ENCODE measurements around the gene F2.
"Not testable (repeated sequence)": the region's sequence is repeated elsewhere in the genome, so short reads cannot be mapped to it uniquely, and the experiment has no call there.

The F2 gene

GRCh38 chr11:46719048-46719542 lies at the start of gene F2:
Gene F2 (plus strand): TSS chr11:46719213. CDS start chr11:46719236, 23 bp downstream.
- DNase-seq = no peak

- no peak for DNase-seq
Measured at GRCh38 chr11:46669711-46670139, 49.3 kb upstream of the F2 start.

DNA sequence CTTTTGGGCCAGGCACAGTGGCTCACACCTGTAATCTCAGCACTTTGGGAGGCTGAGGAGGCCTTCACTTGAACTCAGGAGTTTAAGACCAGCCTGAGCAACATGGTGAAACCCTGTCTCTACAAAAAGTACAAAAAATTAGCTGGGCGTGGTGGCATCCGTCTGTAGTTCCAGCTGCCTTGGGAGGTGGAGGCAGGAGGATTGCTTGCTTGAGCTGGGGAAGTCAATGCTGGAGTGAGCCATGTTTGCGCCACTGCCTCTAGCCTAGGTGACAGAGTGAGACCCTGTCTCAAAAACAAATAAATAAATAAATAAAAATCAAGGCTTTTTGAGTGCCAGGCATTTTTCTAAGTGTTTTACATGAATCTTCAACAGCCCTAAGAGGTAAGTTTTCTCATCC lies 48.5 kb upstream of the F2 start:
- not testable (repeated sequence) for DNase-seq

- no peak for DNase-seq
Measured at GRCh38 chr11:46671958-46672315, 47.1 kb upstream of the F2 start.

- no peak for DNase-seq
Measured at GRCh38 chr11:46672381-46672839, 46.6 kb upstream of the F2 start.

DNA sequence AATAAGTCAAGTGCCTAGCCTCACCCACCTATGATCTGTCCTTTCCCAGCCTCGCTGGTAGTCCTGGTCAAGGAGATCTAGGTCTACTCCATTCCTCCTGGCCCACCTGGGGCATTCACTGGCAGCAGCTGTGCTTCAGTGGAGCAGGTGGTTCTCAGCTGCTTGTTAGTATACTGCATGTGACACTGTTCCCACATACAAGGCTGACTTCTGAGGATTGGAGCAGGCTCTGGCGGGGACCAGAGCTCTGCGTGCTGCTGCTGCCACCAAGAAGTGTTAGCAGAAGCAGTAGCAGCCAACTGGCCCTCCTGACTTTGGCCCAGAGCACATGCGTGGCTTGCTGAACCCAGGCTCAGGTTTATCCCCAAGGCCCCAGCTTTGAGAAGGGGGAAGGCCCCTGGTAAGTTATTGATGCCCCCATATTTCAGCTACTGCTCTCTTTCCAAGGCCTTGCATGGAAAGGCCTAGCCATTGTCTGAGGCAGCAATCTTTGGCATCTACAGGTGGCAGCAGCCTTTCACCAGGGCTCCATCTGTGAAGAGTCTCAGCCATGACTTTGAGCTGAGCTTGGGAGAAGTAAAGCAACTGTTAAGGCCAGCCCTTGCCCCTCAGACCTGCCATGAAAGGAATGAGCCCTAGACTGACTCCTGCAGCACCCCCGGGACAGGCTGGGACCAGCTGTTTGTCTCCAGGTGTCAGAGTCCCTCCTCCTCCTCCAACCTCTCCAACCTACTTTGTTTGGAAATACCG lies 45.1 kb upstream of the F2 start:
- DNase-seq = no peak

GRCh38 chr11:46674463-46675287 lies 44.3 kb upstream of the F2 start:
- no peak for DNase-seq

DNA sequence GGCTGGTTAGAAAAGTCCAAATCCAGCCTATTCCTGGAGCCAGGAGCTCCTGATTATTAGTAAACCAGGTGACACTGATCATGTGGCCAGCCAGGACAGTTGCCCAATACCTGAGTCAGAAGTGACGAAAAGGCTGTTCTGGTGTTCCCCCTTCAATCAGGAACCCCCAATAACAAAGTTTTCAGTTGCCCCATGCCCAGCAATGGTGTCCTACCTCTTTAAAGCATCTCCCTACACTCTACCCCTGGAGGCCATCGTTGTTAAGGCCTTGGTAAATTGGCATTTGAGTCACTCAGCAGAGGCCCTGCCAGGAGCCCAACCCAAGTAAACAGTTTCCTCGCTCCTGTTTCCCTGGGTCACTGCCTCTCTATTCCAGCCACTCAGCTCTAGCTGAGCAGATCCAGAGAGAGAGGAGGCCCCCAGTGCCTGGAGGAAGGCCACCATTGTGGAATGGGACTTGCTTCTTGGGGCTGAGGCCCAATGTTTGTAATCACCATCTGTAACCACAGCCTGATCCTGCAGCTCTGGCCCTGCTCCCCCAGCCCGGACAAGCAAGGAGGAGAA lies 43.6 kb upstream of the F2 start:
- no peak for DNase-seq

- no peak for DNase-seq
Measured at GRCh38 chr11:46675949-46676348, 43.1 kb upstream of the F2 start.

- no peak for DNase-seq
Measured at GRCh38 chr11:46676436-46677158, 42.4 kb upstream of the F2 start.

DNA sequence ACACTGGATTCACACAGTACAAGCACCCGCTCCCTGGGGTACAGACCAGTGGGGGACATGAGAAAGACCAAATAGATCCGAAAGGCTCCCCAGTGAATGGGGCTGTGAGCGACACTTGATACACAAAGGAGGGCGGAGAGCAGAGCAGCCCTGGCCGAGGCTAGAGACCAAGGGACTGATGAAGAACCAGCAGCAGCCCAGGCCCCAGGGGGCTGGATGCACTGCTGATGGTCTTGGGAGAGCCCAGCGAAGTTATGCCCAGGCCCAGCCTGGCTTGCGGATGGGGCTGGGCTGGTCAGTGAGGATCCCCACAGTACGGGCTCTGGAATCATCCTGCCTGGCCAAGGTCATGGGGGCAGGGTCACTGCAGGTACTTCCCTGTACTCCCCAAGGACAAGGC lies 41.8 kb upstream of the F2 start:
- DNase-seq = no peak

DNA sequence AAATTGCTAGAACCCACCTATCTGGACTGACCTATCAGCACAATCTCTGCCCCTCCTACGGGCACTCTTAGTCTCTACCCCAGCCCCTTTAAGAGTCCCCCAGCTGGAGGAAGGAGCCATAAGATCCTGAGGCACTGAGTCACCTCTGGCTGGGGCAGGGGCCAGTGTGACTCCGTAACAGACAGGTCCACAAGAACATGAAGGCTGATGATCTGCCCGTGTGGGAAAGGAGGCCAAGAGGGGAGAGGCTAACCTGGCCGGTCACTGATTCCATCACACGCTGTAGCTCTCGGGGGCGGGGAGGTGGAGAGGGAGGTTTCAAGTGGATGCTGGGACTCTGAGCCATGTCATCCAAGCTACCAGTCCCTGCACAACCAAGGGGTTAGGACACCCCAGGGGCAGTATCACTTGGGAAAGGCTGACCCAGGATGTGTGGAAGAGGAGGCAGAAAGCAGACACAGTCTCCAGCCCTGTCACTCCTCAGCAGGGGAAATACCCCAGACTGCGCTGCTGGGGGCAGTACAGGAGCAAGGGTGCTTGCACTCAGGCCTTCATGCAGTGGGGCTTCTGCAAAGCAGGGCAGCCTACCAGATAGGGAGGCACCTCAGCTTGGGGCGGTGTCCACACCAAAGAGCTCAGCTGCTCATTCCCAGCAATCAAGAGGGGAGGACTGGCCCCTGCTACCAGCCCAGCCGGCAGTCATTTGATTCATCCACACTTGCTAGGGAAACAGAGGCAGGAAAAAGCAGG lies 40.8 kb upstream of the F2 start:
- DNase-seq = no peak

- DNase-seq = no peak
Measured at GRCh38 chr11:46678741-46679130, 40.3 kb upstream of the F2 start.

DNA sequence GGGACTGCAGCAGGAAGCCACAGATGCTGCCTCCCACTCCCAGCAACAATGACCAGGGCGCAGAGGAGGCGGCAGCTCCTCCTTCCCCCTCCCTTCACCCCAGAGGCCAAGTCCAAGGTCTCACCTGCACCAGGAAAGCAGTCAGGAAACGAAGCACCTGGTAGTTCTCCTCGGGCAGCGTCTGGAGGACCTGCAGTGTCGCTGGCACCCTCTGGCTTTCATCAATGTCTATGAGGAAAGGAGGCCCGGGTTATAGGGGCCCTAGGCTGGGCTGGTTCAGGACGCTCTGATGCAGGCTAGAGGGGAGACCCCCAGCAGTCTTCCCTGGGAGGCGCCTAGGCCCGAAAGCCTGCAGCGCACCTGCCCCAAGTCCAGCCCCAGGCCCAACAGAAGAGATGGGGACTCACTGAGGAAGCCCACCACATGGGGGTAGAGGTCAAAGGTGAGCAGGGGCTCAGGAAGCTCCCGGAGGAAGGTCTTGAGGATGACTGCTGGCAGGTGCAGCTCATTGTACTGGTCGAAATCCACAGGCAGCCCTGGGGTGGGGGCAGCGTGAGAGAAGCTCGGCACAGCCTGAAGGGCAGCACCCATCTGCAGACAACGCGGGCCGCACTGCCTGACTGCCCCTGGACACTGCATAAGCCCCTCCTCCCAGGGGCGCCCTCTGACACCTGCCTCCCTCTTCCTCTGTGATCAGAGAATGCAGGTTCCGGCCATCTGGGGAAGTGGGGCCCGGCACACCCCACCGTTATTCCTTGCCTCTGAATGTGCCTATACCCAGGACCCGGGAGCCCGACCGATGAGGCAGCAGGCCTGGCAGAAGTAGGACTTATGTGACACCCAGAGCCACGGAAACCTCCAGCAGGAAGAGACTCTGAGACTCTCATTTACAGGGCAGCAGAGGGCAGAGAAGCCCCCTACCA lies 39.5 kb upstream of the F2 start:
- no peak for DNase-seq

- DNase-seq = no peak
Measured at GRCh38 chr11:46680164-46680760, 38.8 kb upstream of the F2 start.

DNA sequence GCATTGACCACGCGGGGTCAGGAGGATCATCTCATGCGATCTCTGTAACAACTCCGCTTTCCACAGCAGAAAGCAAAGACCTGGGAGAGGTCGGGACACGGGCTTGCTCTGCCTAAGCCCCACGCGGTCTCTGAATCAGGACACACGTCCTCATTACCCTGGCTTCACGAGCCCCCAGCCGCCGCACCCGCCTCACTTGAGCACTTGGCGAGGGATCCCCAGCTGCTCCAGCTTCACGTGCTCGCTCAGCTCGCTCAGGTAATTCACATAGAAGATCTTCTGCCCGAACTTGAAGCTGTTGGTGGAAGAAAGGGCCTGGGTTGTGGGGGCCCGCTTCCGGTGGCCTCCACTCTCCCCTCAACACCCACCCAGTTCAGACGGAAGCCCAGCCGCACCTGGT lies 38.2 kb upstream of the F2 start:
- no peak for DNase-seq

GRCh38 chr11:46681814-46682213 lies 37.2 kb upstream of the F2 start:
- DNase-seq = no peak

DNA sequence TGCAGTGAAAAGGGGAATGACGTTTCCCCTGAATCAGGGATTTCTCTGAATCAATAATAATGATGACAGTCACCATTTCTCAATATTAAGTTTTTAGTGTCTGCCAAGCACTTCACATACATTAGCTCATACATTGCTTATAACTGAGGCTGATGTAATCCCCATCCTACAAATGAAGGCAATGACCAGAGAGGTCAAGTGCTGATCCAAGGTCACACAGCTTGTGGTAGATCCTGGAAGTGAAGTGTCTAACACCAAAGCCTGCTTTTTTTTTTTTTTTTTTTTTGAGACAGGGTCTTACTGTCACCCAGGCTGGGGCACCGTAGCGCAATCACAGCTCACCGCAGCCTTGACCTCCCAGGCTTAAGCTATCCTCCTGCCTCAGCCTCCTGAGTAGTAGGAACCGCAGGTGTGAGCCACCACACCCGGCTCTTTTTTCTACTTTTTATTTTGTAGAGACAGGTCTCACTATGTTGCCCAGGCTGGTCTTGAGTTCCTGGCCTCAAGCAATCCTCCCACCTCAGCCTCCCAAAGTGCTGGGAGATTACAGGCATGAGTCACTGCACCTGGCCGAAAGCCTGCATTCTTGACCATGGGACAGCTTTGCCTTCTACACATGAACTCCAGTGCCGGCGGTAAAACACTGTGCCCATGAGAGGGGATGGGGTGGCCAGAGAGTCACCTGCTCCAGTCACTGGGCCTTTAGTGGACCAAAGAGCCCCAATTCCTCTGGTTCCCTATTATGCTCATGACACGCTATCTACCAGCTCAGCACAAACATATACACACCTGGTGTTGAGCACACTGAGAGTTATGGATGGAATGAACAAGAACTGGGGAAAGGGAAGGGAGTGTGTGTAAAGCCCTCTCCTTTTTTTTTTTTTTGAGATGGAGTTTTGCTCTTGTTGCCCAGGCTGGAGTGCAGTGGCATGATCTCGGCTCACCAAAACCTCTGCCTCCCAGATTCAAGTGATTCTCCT lies 36.0 kb upstream of the F2 start:
- DNase-seq = no peak

GRCh38 chr11:46684367-46684766 lies 34.6 kb upstream of the F2 start:
- no peak for DNase-seq
